NT2/D1 (cell line): ENCODE measurements around the gene MMP20.

ENCODE experiments used
- DNase-seq: peaks from one replicate; pipeline ENCODE4 v3.0.0-alpha.2; 2011; ENCODE audit warnings: low read depth, low spot score
- H3K27me3 ChIP-seq: 2 replicates; pipeline ENCODE4 v1.6.0; 2011; ENCODE audit warnings: mild to moderate bottlenecking; ENCODE audit not compliant: insufficient read length, insufficient read depth
- H3K36me3 ChIP-seq: 2 replicates; pipeline ENCODE4 v1.6.1; 2011; ENCODE audit warnings: mild to moderate bottlenecking, low read length, mixed read lengths; ENCODE audit not compliant: insufficient read depth, insufficient read length
- H3K4me1 ChIP-seq: 2 replicates; pipeline ENCODE4 v1.5.1; 2011; ENCODE audit not compliant: insufficient read depth, insufficient read length
- H3K4me3 ChIP-seq: 2 replicates; pipeline ENCODE4 v1.5.1; 2011; ENCODE audit warnings: low read depth; ENCODE audit not compliant: insufficient read length
- H3K9ac ChIP-seq: 2 replicates; pipeline ENCODE4 v1.6.0; 2011; ENCODE audit warnings: low read depth; ENCODE audit not compliant: insufficient read length
- H3K9me3 ChIP-seq: 2 replicates; pipeline ENCODE4 v1.5.1; 2011; ENCODE audit warnings: mild to moderate bottlenecking, low read length; ENCODE audit not compliant: insufficient read depth
- SUZ12 ChIP-seq: IDR thresholded peaks from 2 replicates; pipeline ENCODE4 v1.6.1; 2011; ENCODE audit not compliant: insufficient read length, insufficient read depth; ENCODE audit errors: extremely low read depth
- YY1 ChIP-seq: IDR thresholded peaks from 2 replicates; pipeline ENCODE4 v1.6.1; 2011; ENCODE audit not compliant: insufficient read length, insufficient read depth
- ZNF274 ChIP-seq: IDR thresholded peaks from 2 replicates; pipeline ENCODE4 v1.6.1; 2011; ENCODE audit warnings: mild to moderate bottlenecking, low read depth, low read length

The MMP20 gene

GRCh38 chr11:102655547-102655946 is 30.4 kb upstream of the MMP20 start:
- TF ChIP-seq YY1 = no peak
- TF ChIP-seq SUZ12 = no peak
- TF ChIP-seq ZNF274 = no peak
- no peak overlapping the region for H3K4me3 ChIP-seq
- no peaks in the 10 kb centered on the region for H3K27me3 ChIP-seq
- no peaks in the 10 kb centered on the region for H3K4me1 ChIP-seq
- no peaks in the 10 kb centered on the region for H3K36me3 ChIP-seq
- no peaks in the 10 kb centered on the region for H3K9me3 ChIP-seq
- DNase-seq = no peak
- H3K9ac ChIP-seq = no peak overlapping the region

GRCh38 chr11:102654761-102655160 is 29.6 kb upstream of the MMP20 start:
- no peaks in the 10 kb centered on the region for H3K4me1 ChIP-seq
- H3K4me3 ChIP-seq = no peak overlapping the region
- TF ChIP-seq SUZ12 (no peak), ZNF274 (no peak)
- no peaks in the 10 kb centered on the region for H3K36me3 ChIP-seq
- H3K9me3 ChIP-seq = no peaks in the 10 kb centered on the region
- H3K9ac ChIP-seq = no peak overlapping the region
- no peak for DNase-seq
- H3K27me3 ChIP-seq = no peaks in the 10 kb centered on the region

GRCh38 chr11:102653744-102654291 is 28.7 kb upstream of the MMP20 start:
- Histone ChIP-seq H3K36me3 (no peaks in the 10 kb centered on the region), H3K27me3 (no peaks in the 10 kb centered on the region), H3K9me3 (no peaks in the 10 kb centered on the region), H3K4me1 (no peaks in the 10 kb centered on the region), H3K4me3 (no peak overlapping the region), H3K9ac (no peak overlapping the region)
- no peak for DNase-seq
- TF ChIP-seq SUZ12 (no peak), ZNF274 (no peak), YY1 (no peak)

GRCh38 chr11:102647430-102647829 is 22.3 kb upstream of the MMP20 start:
- Histone ChIP-seq H3K36me3 (no peaks in the 10 kb centered on the region), H3K9me3 (no peaks in the 10 kb centered on the region), H3K4me3 (no peak overlapping the region), H3K4me1 (no peaks in the 10 kb centered on the region), H3K9ac (no peak overlapping the region), H3K27me3 (no peaks in the 10 kb centered on the region)
- no peak for DNase-seq
- TF ChIP-seq ZNF274 (no peak), YY1 (no peak), SUZ12 (no peak)

- H3K27me3 ChIP-seq = no peaks in the 10 kb centered on the region
Observed at GRCh38 chr11:102643941-102644340, 18.8 kb upstream of the MMP20 start.

GRCh38 chr11:102640946-102641345 is 15.8 kb upstream of the MMP20 start:
- no peaks in the 10 kb centered on the region for H3K27me3 ChIP-seq
- no peaks in the 10 kb centered on the region for H3K36me3 ChIP-seq
- H3K9ac ChIP-seq = no peak overlapping the region
- no peak overlapping the region for H3K4me3 ChIP-seq
- TF ChIP-seq SUZ12 (no peak), YY1 (no peak), ZNF274 (no peak)
- no peak for DNase-seq
- H3K4me1 ChIP-seq = no peaks in the 10 kb centered on the region
- H3K9me3 ChIP-seq = no peaks in the 10 kb centered on the region

More at GRCh38 chr11:102643941-102644340, 18.8 kb upstream of the MMP20 start:
- Histone ChIP-seq H3K9ac (no peak overlapping the region), H3K9me3 (no peaks in the 10 kb centered on the region), H3K36me3 (no peaks in the 10 kb centered on the region), H3K4me1 (no peaks in the 10 kb centered on the region), H3K4me3 (no peak overlapping the region)
- no peak for DNase-seq
- TF ChIP-seq SUZ12 = no peak
- TF ChIP-seq YY1 = no peak
- no peak for TF ChIP-seq ZNF274

GRCh38 chr11:102639656-102640055 is 14.5 kb upstream of the MMP20 start:
- no peak for DNase-seq
- Histone ChIP-seq H3K9me3 (no peaks in the 10 kb centered on the region), H3K36me3 (no peaks in the 10 kb centered on the region), H3K4me3 (no peak overlapping the region), H3K4me1 (no peaks in the 10 kb centered on the region), H3K9ac (no peak overlapping the region), H3K27me3 (no peaks in the 10 kb centered on the region)
- TF ChIP-seq YY1 = no peak

- Histone ChIP-seq H3K4me1 (no peaks in the 10 kb centered on the region), H3K27me3 (no peaks in the 10 kb centered on the region), H3K9ac (no peak overlapping the region), H3K9me3 (no peaks in the 10 kb centered on the region), H3K4me3 (no peak overlapping the region), H3K36me3 (no peaks in the 10 kb centered on the region)
- TF ChIP-seq YY1 (no peak), SUZ12 (no peak), ZNF274 (no peak)
- no peak for DNase-seq
Observed at GRCh38 chr11:102637731-102638130, 12.6 kb upstream of the MMP20 start.
